ENCODE measurements around the gene FADS2.

Gene FADS2

GRCh38 chr11:61794579-61794978, 33.5 kb upstream of the FADS2 start:
- Mint-ChIP-seq H3K27me3 (ENCODE audit: low read depth) (no peaks in the 10 kb centered on the region), H3K9me3 (no peaks in the 10 kb centered on the region), H3K4me3 (peak overlapping the region in 2 of 3 experiments; percentile 75 to 81), H3K4me1 (peaks cover 21% of the 10 kb centered on the region), H3K36me3 (ENCODE audit: low read depth) (peaks cover 17% of the 10 kb centered on the region), H3K27ac (no peak overlapping the region)
- TF ChIP-seq, protein P1, sequence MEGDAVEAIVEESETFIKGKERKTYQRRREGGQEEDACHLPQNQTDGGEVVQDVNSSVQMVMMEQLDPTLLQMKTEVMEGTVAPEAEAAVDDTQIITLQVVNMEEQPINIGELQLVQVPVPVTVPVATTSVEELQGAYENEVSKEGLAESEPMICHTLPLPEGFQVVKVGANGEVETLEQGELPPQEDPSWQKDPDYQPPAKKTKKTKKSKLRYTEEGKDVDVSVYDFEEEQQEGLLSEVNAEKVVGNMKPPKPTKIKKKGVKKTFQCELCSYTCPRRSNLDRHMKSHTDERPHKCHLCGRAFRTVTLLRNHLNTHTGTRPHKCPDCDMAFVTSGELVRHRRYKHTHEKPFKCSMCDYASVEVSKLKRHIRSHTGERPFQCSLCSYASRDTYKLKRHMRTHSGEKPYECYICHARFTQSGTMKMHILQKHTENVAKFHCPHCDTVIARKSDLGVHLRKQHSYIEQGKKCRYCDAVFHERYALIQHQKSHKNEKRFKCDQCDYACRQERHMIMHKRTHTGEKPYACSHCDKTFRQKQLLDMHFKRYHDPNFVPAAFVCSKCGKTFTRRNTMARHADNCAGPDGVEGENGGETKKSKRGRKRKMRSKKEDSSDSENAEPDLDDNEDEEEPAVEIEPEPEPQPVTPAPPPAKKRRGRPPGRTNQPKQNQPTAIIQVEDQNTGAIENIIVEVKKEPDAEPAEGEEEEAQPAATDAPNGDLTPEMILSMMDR (IDR thresholded peaks at IDR 0.05; ENCODE audit: unreplicated experiment in 3 of 3): no peak

DNA sequence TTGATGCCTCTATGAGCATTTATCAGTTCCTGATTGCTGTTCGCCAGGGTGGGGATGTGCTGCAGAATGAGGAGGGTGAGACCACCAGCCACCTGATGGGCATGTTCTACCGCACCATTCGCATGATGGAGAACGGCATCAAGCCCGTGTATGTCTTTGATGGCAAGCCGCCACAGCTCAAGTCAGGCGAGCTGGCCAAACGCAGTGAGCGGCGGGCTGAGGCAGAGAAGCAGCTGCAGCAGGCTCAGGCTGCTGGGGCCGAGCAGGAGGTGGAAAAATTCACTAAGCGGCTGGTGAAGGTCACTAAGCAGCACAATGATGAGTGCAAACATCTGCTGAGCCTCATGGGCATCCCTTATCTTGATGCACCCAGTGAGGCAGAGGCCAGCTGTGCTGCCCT, 32.6 kb upstream of the FADS2 start:
- TF ChIP-seq, protein P1 (IDR thresholded peaks at IDR 0.05; ENCODE audit: unreplicated experiment in 3 of 3): no peak
- Mint-ChIP-seq H3K4me3 (peak overlapping the region; percentile 59 to 81 (median 75)), H3K27ac (peak overlapping the region in 2 of 3 experiments; percentile 49 to 88), H3K4me1 (peaks cover 21% of the 10 kb centered on the region), H3K36me3 (ENCODE audit: low read depth) (peaks cover 12% of the 10 kb centered on the region), H3K27me3 (ENCODE audit: low read depth) (no peaks in the 10 kb centered on the region), H3K9me3 (no peaks in the 10 kb centered on the region)

DNA sequence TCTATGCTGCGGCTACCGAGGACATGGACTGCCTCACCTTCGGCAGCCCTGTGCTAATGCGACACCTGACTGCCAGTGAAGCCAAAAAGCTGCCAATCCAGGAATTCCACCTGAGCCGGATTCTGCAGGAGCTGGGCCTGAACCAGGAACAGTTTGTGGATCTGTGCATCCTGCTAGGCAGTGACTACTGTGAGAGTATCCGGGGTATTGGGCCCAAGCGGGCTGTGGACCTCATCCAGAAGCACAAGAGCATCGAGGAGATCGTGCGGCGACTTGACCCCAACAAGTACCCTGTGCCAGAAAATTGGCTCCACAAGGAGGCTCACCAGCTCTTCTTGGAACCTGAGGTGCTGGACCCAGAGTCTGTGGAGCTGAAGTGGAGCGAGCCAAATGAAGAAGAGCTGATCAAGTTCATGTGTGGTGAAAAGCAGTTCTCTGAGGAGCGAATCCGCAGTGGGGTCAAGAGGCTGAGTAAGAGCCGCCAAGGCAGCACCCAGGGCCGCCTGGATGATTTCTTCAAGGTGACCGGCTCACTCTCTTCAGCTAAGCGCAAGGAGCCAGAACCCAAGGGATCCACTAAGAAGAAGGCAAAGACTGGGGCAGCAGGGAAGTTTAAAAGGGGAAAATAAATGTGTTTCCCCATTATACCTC, 32.1 kb upstream of the FADS2 start:
- TF ChIP-seq, protein P1 (IDR thresholded peaks at IDR 0.05; ENCODE audit: unreplicated experiment in 3 of 3): no peak
- H3K4me1 Mint-ChIP-seq: peaks cover 21% of the 10 kb centered on the region
- no peaks in the 10 kb centered on the region for H3K9me3 Mint-ChIP-seq
- H3K36me3 Mint-ChIP-seq (ENCODE audit: low read depth): peaks cover 14% of the 10 kb centered on the region
- H3K27me3 Mint-ChIP-seq (ENCODE audit: low read depth): no peaks in the 10 kb centered on the region
- no peak overlapping the region for H3K27ac Mint-ChIP-seq
- H3K4me3 Mint-ChIP-seq: no peak overlapping the region

DNA sequence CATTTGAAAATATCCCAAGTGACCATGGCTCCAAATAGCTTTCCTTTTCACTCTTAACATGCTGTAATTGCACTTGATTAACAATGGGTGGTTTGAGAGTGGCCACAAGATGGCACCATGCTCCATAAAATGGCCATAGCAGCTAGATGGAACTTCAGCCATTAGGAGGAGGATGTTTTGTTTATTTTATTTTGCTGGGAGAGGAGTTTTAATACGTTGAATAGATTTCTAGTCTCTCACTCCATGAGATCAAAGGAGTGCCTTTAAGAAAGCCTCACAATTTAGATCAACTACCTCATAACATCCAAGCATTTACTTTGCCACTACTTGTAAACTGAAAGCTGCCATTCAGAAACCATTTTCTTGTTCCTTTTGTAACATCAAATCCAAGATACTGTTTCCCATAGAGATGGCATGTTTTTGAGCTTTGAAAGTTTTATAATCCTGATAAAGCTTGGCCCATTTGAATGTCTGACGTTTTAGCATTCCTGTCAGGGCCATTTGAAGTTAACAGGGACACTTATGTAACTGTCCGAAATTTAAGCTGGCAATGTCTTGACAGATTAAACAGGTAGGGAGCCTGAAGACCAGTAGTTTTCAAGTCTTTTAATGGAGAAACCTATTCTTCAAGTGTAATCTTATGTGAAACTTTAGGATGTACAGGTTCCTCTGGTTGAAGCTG, 30.7 kb upstream of the FADS2 start:
- TF ChIP-seq, protein P1 (IDR thresholded peaks at IDR 0.05; ENCODE audit: unreplicated experiment in 3 of 3): peak; percentile 73 to 96 (median 82)
- Mint-ChIP-seq H3K4me1 (peaks cover 13% of the 10 kb centered on the region), H3K9me3 (no peaks in the 10 kb centered on the region), H3K27ac (peak overlapping the region; percentile 45 to 73 (median 65)), H3K27me3 (ENCODE audit: low read depth) (no peaks in the 10 kb centered on the region), H3K36me3 (ENCODE audit: low read depth) (peaks cover 21% of the 10 kb centered on the region), H3K4me3 (peak overlapping the region; percentile 0 to 41 (median 7))

- no peak overlapping the region for H3K4me3 Mint-ChIP-seq
- H3K4me1 Mint-ChIP-seq: peaks cover 12% of the 10 kb centered on the region
- no peaks in the 10 kb centered on the region for H3K27me3 Mint-ChIP-seq (ENCODE audit: low read depth)
- H3K27ac Mint-ChIP-seq: no peak overlapping the region
- H3K9me3 Mint-ChIP-seq: no peaks in the 10 kb centered on the region
- TF ChIP-seq, protein P1 (IDR thresholded peaks at IDR 0.05; ENCODE audit: unreplicated experiment in 3 of 3): no peak
- peaks cover 43% of the 10 kb centered on the region for H3K36me3 Mint-ChIP-seq (ENCODE audit: low read depth)
Measured at GRCh38 chr11:61799665-61800284, 28.3 kb upstream of the FADS2 start.

Measured in nephron (organoid).